GM06990 (cell line): ENCODE data around the gene NDST1.

Experiments
- DNase-seq: peaks from one replicate; pipeline ENCODE4 v3.0.0-alpha.2; 2011; ENCODE audit not compliant: insufficient read length; ENCODE audit errors: extremely low read depth
- H3K27me3 ChIP-seq: replicated peaks from 2 replicates; pipeline ENCODE4 v1.6.0; 2011; ENCODE audit warnings: low read length; ENCODE audit not compliant: control insufficient read depth, insufficient read depth
- H3K36me3 ChIP-seq: 2 replicates; pipeline ENCODE4 v1.5.1; 2011; ENCODE audit warnings: low read length; ENCODE audit not compliant: control insufficient read depth, insufficient read depth
- H3K4me3 ChIP-seq: replicated peaks from 2 replicates; pipeline ENCODE4 v1.5.1; 2011; ENCODE audit warnings: low read depth, mild to moderate bottlenecking, control low read depth, low read length
- TF ChIP-seq, protein P1 (sequence below): IDR thresholded peaks from 2 replicates; pipeline ENCODE4 v1.5.1; 2011; ENCODE audit warnings: low read length, control low read depth, mild to moderate bottlenecking, inconsistent platforms; ENCODE audit not compliant: insufficient read depth, poor library complexity, severe bottlenecking

NDST1 gene

DNA sequence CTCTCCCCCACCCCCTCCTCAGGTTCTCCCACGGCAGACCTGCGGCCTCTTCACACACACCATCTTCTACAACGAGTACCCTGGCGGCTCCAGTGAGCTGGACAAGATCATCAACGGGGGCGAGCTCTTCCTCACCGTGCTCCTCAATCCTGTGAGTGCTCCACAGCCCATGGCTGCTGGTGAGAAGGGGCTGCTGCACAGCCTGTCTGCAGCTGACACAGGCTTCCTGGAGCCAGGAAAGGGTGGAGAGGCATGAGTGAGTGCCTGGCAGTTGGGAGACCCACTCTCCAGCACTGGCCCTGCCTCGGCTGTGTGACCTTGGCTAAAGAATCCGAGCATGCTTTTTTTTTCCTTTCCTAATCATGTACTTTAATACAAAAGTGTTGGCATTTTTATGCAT lies 31.3 kb downstream of the NDST1 start:
- peaks cover 34% of the 10 kb centered on the region for H3K36me3 ChIP-seq
- TF ChIP-seq, protein P1, sequence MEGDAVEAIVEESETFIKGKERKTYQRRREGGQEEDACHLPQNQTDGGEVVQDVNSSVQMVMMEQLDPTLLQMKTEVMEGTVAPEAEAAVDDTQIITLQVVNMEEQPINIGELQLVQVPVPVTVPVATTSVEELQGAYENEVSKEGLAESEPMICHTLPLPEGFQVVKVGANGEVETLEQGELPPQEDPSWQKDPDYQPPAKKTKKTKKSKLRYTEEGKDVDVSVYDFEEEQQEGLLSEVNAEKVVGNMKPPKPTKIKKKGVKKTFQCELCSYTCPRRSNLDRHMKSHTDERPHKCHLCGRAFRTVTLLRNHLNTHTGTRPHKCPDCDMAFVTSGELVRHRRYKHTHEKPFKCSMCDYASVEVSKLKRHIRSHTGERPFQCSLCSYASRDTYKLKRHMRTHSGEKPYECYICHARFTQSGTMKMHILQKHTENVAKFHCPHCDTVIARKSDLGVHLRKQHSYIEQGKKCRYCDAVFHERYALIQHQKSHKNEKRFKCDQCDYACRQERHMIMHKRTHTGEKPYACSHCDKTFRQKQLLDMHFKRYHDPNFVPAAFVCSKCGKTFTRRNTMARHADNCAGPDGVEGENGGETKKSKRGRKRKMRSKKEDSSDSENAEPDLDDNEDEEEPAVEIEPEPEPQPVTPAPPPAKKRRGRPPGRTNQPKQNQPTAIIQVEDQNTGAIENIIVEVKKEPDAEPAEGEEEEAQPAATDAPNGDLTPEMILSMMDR, result no peak
- no peak for DNase-seq
- H3K4me3 ChIP-seq, result no peak overlapping the region
- H3K27me3 ChIP-seq, result no peaks in the 10 kb centered on the region

- TF ChIP-seq, protein P1, result no peak
- no peaks in the 10 kb centered on the region for H3K27me3 ChIP-seq
- H3K36me3 ChIP-seq, result peaks cover 30% of the 10 kb centered on the region
- no peak overlapping the region for H3K4me3 ChIP-seq
- no peak for DNase-seq
Measured at GRCh38 chr5:150540042-150540441, 32.1 kb downstream of the NDST1 start.

DNA sequence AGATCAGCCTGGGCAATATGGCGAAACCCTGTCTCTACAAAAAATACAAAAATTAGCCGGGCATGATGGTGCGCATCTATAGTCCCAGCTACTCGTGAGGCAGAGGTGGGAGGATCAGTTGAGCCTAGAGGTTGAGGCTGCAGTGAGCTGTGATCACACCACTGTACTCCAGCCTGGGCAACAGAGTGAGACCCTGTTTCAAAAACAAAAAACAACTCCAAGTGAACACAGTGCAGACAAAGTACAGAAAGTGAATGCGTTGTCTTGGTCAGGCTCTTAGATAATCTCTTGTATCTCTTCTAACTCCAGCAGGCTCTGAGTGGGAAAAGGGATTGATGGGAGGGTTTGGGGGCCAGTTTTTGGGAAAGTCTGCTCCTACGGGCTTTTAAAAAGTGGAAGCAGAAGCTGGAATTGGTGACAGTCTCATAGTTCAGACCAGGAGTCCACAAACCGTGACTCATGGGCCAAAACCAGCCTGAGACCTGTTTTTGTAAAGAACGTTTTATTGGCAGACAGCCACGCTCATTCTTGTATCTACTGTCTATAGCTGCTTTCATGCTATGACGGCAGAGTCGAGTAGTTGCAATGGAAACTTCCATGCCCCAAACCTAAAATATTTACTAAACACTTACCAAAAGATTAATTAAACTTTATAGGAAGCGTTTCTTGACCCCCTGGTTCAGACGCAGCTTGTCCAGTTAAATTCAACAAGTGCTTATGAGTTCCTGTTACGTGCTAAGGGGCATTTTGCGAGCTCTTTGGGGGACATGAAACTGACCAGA lies 32.9 kb downstream of the NDST1 start:
- no peak for DNase-seq
- TF ChIP-seq, protein P1, result no peak
- peaks cover 26% of the 10 kb centered on the region for H3K36me3 ChIP-seq
- H3K4me3 ChIP-seq, result no peak overlapping the region
- no peaks in the 10 kb centered on the region for H3K27me3 ChIP-seq

GRCh38 chr5:150541397-150541675 lies 33.4 kb downstream of the NDST1 start:
- DNase-seq, result no peak
- TF ChIP-seq, protein P1, result no peak
- no peaks in the 10 kb centered on the region for H3K27me3 ChIP-seq
- no peak overlapping the region for H3K4me3 ChIP-seq
- peaks cover 27% of the 10 kb centered on the region for H3K36me3 ChIP-seq

- TF ChIP-seq, protein P1, result no peak
- Histone ChIP-seq H3K27me3 (no peaks in the 10 kb centered on the region), H3K4me3 (no peak overlapping the region), H3K36me3 (peaks cover 27% of the 10 kb centered on the region)
- DNase-seq, result no peak
Measured at GRCh38 chr5:150541895-150542294, 34.0 kb downstream of the NDST1 start.
